DMS53 treated with DMSO at 0.1 percent for 48 hours (cell line): Measurements from ENCODE around the gene HORMAD2.
"Not testable (repeated sequence)": the region's sequence is repeated elsewhere in the genome, so short reads cannot be mapped to it uniquely, and the experiment has no call there.

Source experiments
- DNase-seq: peaks from one replicate; lab custom pipeline; 2025; ENCODE audit not compliant: unreplicated experiment; lab: John Stamatoyannopoulos, UW

Gene HORMAD2

DNA sequence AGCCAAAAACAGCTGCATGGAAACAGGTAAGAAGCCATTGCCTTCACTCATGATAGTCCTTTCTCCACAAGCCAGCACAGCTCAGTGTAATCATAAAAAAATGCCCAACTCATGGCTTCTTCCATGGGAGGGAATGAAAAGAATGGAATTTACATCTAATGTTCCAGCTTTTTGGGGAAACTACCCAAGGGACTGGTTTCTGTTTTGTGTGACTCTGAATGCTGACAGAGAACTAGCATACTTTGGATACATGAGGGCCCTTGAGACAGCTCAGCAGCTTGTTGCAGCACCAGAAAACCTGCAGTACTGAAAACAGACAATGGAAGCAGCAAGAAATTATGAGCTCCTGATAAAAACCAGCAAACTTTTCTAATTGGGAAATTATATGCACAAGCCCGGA is 24.2 kb upstream of the HORMAD2 start:
- no peak for DNase-seq

DNA sequence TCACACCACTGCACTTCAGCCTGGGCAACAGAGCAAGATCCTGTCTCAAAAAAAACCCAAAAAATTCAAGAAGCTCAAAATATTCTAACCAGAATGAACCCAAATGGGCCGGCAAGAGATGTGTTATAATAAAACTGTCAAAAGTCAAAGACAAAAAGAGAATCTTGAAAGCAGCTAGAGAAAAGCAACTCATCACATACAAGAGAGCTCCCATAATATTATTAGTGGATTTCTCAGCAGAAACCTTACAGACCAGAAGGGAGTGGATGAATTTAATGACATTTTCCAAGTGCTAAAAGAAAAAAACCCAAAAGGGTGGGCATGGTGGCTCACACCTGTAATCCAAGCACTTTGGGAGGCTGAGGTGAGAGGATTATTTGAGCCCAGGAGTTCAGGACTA is 22.9 kb upstream of the HORMAD2 start:
- no peak for DNase-seq

DNA sequence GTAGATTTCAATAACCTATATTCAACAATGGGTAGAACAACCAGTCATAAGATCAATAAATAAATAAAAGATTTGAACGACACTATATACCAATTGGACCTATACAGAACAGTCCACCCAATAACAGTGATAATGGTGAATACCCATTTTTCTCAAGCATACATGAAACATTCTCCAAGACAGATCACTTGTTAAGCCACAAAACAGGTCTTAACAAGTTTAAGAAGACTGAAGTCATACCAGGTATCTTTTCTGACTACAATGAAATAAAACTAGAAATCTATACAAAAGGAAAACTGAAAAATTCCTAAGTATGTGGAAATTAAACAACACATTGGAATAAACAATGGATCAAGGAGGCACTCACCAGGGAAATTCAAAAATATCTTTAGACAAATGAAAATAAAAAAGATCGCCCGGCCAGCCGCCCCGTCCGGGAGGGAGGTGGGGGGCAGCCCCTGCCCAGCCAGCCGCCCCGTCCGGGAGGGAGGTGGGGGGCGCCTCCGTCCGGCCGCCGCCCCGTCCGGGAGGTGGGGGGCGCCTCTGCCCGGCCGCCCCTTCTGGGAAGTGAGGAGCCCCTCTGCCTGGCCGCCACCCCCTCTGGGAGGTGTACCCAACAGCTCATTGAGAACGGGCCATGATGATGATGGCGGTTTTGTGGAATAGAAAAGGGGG is 20.8 kb upstream of the HORMAD2 start:
- not testable (repeated sequence) for DNase-seq

DNA sequence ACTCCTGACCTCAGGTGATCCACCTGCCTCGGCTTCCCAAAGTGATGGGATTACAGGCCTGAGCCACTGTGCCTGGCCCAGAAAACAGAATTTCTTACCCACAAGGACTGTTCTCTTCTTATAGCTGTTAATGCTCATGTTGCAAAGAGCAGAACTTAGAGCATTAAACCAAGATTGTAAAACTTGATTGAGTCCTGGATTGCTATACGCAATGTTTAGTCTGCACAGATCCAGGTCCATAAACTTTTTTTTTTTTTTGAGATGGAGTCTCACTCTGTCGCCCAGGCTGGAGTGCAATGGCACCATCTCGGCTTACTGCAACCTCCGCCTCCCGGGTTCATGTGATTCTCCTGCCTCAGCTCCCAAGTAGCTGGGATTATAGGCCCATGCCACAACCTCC is 19.2 kb upstream of the HORMAD2 start:
- not testable (repeated sequence) for DNase-seq

- DNase-seq: no peak
Observed at GRCh38 chr22:30062259-30062658, 18.0 kb upstream of the HORMAD2 start.

GRCh38 chr22:30062950-30063349 is 17.3 kb upstream of the HORMAD2 start:
- no peak for DNase-seq

DNA sequence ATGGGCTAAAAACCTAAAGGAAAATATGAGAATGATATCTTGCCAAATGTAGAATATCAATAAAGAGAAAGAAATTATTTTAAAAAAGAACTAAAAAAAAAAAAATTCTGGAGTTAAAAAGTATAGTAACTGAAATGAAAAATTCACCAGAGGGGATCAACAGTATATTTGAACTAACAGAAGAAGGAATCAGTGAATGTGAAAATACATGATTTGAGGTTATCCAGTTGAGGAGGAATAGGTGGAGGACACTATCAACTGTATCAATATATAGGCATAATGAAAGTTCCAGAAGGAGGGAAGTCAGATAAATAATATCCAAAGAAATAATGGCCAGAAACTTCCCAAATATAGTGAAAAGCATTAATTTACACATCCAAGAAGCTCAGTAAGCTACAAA is 16.1 kb upstream of the HORMAD2 start:
- no peak for DNase-seq

GRCh38 chr22:30073743-30074142 is 6.5 kb upstream of the HORMAD2 start:
- no peak for DNase-seq

DNA sequence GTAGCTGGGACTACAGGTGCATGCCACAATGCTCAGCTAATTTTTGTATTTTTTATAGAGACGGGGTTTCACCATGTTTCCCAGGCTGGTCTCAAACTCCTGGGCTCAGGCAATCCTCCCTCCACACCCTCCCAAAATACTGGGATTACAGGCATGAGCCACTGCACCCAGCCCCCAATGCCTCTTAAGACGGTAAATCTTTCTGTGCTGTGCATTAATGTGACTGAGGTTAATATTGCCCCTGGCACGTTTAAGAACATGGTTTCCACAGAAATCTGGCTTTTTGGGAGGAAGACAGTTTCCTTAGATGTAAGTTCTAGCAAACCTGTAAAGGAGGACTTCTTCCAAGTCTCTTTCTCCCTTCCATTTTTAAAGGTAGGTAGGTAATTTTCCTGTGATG is 6.1 kb upstream of the HORMAD2 start:
- DNase-seq: no peak

DNA sequence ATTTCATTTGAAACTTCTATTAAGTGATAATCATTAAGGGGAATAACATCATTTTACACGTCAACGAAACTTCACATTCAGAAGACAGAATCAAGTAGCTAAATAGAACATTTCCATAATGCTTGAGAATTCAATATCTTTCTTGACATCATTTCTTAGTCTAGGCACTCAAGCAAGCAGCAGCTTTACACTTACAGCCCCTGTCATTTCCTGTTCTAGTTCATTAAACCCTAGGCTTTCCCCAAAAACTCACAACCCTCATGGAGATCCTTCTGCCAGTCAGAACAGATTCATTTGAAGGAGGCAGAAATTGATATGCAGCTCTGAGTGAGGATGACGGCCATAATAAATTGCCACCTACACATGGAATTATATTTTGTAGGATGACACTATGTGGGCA is 5.3 kb upstream of the HORMAD2 start:
- DNase-seq: no peak

- no peak for DNase-seq
Observed at GRCh38 chr22:30077279-30077880, 2.9 kb upstream of the HORMAD2 start.

DNA sequence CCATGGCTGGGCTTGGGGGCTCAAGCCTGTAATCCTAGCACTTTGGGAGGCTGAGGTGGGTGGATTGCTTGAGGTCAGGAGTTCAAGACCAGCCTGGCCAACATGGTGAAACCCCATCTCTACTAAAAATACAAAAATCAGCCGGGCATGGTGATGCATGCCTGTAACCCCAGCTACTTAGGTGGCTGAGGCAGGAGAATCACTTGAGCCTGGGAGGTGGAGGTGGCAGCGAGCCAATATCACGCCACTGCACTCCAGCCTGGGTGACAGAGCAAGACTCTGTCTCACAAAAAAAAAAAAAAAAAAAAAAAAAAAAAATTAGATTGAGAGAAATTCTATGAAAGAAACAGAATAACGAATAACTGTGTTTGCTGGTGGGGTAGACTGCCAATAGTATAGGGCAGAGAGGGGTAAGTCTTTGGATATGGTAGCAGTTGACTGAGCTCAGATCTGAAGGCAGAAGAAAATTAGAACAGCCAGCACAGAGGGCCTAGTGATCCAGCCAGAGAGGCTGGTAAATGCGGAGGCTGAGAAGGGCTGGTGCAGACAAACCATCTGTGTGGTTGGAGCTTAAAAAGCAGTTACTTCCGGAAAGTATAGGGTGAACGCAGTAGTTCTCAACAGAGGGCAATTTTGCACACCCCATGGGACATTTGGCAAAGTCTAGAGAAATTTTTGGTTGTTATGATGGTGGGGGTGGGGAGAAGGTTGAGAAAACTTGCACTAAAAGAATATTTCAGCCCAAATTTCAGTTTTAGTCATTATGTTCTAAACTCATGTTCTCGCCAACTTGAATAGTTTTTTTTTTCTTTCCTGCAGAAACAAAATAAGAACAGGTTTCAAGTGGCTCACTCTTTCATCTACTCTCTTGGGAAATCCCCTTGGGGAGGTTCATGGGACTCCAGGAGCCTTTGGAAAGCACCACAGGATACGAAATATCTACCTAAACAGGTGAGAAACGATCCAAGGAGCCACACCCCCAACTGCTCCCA is 1.6 kb upstream of the HORMAD2 start:
- no peak for DNase-seq

- DNase-seq: no peak
Observed at GRCh38 chr22:30080805-30081204, 541 bp downstream of the HORMAD2 start.

DNA sequence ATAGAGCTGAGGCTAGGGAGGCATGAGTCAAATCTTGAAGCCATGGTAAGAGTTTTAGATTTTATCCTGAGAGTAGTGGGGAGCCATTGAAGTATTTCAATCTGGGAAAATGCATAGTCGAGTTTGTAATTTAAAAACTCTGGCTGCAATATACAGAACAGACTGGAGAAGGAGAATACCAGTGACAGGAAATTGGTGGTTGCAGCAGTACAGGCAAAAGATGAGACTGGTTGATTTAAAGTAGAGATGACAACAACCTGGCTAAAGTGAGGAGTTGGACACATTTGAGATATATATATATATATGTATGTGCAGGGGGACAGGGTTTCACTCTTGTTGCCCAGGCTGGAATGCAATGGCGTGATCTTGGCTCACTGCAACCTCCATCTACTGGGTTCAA is 6.2 kb downstream of the HORMAD2 start:
- no peak for DNase-seq

DNA sequence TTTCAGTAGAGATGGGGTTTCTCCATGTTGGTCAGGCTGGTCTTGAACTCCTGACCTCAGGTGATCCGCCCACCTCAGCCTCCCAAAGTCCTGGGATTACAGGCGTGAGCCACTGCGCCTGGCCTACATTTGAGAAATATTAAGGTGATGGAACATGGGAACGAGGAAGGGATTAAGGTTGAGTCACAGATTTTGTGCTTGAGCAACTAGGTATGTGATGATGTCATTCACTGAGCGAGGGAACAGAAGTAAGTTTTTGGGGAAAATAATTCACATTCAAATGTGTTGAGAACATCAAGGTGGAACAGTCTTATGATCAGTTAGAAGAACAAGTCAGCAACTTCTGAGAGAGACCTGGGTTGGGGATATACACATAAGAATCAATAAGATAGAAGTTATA is 6.8 kb downstream of the HORMAD2 start:
- DNase-seq: not testable (repeated sequence)

DNA sequence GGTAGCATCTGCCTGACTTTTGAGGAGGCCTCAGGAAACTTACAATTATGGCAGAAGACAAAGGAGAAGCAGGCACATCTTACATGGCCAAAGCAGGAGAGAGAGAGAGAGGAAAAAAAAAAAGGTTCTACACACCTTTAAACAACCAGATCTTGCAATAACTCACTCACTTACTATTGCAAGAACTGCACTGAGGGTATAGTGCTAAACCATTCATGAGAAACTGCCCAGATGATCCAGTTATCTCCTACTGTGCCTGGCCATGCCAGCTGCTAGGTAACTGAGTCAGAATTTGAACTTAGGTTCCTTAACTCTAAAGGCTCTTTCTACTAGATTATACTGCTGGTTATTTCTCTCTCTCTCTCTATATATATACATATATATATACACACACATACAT is 7.3 kb downstream of the HORMAD2 start:
- no peak for DNase-seq

GRCh38 chr22:30088468-30088867 is 8.2 kb downstream of the HORMAD2 start:
- no peak for DNase-seq

- DNase-seq: no peak
Observed at GRCh38 chr22:30089655-30089974, 9.4 kb downstream of the HORMAD2 start.

DNA sequence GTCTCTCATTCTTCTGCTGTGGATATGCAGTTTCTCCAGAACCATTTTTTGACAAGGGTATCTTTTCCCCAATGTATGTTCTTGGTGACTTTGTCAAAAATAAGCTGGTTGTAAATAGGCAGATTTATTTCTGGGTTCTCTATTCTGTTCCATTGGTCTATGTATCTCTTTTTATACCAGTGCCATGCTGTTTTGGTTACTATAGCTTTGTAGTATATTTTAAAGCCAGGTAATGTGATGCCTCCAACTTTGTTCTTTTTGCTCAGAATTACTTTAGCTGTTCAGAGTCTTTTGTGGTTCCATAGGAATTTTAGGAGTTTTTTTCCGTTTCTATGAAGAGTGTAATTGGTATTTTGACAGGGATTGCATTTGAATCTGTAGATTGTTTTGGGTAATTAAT is 12.4 kb downstream of the HORMAD2 start:
- DNase-seq: no peak

GRCh38 chr22:30094804-30095203 is 14.5 kb downstream of the HORMAD2 start:
- DNase-seq: no peak

DNA sequence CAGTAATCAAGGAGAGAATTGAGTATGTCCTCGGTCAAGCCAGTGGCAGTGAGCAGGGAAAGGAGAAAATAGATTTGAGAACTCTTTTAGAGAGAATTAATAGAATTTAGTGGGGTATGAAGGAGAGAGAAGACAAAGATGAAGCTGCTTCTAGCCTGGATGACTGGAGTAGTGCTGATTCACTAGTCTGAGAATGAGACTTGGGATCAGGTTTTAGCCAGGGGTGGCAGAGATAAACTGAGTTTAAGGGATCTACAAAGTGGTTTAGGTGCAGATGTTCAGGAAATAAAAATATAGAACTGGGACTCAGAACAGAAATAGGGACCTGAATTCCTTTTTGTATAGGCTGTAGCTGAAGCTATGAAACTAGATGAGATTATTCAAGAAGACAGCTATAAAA is 17.6 kb downstream of the HORMAD2 start:
- no peak for DNase-seq

DNA sequence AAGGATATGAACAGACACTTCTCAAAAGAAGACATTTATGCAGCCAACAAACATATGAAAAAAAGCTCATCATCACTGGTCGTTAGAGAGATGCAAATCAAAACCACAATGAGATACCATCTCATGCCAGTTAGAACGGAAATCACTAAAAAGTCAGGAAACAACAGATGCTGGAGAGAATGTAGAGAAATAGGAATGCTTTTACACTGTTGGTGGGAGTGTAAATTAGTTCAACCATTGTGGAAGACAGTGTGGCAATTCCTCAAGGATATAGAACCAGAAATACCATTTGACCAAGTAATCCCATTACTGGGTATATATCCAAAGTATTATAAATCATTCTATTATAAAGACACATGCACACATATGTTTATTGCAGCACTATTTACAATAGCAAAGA is 20.5 kb downstream of the HORMAD2 start:
- DNase-seq: not testable (repeated sequence)
